ENCODE measurements around the gene KCNN3.

KCNN3 gene

DNA sequence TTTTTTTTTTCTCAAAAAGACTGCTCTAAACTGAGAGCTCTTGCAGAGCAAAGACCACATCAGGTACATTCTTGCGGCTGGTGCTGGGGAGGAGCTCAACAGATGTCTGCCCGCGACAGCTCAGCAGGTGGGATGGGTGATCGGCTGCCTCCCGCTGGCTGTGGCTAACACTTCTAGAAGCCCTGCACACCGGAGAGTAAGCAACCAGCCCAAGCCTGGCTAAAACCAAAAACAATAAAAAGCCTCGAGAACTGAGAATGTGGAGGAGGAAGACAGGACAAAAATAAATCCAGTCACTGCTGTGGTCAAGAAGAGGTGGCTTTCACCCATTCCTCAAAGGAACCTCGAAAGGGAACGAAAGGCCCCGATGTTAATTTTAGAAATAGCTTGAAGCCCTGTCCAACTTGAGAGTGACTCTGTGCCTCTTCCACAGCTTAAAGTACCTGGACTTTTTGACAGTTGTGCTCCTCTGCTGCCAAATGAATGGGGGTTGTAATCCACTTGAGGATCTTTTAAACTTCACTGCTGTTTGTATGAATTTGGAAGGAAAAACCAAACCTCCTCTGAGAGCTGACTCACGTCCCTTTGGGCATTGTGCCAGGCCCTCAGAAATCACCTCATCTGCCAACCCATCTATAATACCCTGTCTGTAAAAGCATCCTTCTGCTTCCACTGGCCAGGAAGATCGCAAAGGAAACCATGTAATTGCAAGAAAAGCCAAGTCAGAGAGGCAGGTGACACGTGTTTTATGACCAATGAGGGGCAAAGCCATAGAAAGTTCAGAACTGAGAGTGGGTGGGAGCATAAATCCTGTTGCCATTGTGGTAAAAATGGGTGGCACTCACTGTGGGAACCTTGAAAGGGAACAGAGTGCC, 78.6 kb downstream of the KCNN3 start:
- DNase-seq = peak; percentile 87 to 89

DNA sequence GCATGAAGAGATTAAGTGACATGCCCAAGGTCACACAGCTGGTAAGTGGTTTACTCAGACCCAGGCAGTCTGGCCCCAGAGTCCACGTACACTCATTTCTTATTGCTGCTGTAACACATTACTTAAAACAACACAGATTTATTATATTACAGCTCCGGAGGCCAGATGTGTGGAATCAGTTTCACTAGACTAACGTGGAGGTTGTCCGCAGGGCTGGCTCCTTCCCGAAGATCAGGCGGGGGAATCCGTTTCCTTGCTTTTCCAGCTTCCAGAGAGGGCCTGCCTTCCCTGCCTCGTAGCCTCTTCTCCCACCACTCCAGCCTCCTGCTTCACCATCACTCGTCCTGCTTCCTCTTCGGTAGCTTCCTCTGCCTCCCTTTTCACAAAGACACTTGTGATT, 81.2 kb downstream of the KCNN3 start:
- DNase-seq = no peak

DNA sequence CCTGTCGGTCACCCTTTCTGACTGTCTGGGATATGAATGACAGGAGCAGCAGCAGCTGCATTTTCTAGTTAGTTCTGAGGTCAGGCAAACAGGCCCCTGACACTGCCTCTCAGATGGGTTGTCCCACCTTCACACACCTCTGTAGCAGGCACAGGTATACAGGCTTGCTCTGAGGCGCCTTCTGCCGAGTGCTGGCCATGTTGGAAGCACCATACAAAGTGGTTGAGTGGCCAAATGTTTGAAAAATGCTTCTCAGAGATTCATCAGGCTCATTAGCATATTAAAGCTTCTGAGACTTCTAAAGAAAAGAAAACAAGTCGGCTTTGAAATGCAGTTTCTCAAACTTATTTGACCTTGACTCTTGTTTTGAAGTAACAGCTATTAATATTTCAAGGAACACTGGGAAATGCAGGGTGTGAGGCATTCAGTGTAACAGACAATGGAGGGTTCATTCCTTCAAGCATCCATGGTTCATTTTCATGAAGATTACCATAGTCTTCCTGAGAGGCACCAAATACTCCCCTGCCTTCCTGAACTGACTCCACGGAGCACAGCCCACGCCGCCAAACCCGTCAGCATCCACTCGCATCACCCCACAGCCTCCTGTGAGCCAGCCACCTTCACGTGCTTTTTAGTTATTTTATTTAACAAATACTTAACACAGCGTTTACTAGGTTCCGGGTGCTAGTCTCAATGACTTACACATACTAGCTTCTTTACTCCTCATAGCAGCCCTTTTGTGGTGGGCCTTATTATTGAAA, 81.8 kb downstream of the KCNN3 start:
- no peak for DNase-seq

DNA sequence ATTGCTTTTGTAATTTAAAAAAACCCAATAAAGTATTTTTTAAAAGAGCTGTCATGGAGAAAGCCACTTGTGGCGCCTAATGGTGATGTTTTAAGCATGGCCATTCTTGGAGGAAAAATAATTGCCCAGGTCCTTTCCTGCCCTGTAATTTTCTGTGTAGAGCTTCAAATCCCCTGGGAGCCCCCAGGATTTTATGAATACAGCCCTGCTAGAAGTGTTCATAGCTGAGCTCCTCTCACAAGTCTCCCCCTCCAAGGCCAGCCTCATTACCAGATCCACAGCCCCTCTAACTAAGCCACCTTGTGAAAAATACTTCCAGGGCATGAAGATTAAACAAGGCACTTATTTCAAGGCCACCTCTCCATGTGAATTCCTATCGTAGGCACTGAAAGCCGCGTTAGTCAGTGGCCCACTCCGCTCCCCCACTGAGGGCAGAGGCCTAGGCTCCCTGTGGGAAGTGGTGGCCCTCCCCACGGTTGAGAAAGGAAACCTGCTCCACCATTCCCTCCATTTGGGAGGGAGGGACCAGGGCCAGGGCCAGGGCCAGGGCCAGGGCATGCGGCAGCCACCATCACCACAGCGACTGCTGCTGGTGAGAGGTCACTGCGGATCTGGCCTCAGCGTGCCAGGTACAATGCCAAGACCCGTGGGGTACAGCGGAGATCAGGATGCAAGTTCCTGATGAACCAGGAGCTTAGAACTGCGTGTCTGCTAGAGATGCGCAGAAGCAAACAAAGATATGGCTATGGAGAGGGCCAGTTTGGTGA, 83.1 kb downstream of the KCNN3 start:
- DNase-seq = peak in 1 of 2 experiments; percentile 9

DNA sequence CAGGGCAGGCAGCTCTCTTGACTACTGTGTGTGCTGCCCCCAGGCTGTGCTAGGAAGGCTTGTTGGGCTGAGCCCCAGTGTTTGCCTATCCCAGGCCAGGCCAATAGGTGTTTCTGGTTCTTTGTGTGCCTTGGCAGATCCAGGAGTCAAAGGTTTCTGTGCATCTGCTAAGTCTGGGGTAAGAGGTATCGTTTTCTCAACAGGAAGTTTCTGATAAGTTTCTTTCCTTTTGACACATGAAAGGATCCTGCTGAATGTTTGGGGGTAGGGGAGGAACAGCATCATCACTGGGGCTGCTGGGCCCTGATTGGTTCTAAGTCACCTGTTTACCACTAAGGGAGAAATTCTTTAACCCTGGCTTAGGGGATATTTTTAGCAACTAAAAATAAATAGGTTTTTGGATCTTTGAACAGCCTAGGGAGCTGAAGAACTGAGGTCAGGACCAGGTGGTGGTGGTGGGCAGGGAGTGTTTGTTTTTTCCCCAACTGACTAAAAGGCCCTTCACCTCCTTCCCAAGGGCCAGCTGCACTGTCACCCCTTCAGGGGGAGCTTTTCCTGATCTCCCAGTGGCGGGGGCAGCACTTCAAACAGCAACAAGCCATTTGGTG, 85.1 kb downstream of the KCNN3 start:
- DNase-seq = peak in 1 of 2 experiments; percentile 19

DNA sequence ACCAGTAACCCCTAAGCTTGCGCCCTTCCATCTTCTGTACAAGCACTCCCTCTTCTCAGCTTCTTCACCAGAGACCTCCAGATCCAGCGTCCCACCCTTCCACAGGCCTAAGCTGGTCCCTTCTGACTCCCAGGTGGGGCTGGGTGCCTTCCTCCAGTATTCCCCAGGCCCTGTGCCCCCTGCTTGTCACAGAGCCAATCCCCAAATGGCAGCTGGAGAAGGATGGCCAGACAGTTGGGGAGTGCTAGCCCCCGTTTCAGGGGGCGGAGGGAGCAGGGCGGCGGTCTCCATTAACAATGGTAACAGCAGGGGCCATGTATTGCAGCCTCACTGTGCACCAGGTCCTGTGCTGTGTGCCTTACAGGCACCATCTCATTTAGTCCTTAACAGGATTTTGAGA, 85.7 kb downstream of the KCNN3 start:
- no peak for DNase-seq

DNA sequence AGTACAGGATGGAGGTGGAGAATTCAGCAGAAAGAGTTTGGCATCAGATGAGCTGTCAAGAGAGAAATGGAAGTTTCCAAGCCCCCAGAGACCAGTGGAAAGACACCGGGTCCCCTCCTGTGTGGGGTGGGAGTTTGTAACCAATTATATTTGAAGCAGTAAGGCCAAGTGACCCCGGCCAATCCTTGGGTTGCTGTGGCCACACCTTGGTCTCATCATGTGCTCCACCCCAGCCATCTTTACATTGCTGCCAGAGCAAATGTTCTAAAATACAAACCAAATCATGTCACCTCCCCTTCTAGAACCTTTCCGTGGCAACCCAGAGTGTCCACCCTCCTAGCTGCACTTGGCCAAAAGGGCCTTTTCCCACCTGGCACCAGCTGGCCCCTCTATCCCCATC, 86.1 kb downstream of the KCNN3 start:
- DNase-seq = no peak

DNA sequence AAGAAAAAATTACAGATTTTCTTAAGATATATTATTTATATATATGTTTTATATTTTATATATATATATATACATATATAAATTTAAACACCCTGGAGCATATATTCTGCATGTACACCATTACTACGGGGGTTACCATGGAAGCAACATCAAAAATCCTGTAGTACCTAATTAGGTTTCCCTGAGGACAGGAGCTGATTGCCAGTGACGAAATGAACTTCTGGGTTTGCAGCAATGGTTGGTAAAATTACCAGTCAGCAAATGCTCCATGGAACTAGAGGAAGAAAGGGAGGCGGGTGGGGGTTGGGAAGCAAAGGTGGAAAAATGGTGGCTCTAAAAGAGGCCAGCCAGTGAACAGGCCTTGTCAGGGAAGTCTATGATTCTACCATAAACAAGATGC, 89.5 kb downstream of the KCNN3 start:
- DNase-seq = no peak

DNA sequence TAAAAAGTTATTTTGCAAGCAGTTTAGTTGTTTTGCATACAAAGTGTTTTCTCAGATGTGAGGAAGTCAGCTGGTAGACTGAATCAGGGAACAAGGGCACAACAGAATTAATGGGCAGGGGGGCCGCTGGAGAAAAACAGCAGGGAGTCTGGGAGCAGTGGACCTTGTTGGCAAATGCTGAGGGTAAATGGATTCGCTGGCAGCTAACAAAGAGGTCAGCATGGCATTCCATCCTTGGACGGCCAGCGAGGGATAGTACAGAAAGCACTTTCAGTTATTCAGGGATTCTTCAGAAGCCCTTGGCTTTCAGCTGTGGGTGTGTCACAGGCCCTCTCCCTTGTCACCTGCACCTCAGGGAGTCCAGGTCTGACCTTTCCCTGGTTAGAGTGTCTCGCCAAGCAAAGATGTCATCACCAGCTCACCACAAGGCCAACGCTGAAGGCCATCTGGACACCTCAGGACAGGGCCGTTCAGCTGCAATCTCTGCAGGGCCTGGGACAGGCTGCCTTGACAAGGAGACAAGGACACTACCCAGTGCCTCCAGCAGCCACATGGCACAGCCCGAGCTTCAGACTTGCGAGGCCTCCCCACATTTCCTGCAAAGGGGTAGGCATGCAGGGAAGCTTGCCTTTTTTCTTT, 90.4 kb downstream of the KCNN3 start:
- no peak for DNase-seq

DNA sequence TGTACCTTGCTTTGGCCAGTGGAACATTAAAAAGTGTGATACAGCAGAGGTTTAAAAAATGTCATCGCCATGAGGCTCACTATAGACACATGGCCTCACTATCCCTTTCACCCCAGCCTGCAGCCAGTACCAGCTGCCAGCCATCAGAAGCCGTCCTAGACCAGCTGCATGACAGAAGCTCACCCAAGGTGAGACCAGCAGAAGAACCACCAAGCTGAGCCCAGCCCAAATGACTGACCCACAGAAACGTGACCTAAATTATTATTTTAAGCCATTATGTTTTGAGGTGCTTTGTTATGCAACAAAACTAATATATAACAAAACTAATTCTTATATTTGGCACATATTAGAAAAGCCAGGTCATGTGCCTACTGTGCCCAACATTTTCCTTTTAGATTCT, 91.1 kb downstream of the KCNN3 start:
- DNase-seq = no peak

DNA sequence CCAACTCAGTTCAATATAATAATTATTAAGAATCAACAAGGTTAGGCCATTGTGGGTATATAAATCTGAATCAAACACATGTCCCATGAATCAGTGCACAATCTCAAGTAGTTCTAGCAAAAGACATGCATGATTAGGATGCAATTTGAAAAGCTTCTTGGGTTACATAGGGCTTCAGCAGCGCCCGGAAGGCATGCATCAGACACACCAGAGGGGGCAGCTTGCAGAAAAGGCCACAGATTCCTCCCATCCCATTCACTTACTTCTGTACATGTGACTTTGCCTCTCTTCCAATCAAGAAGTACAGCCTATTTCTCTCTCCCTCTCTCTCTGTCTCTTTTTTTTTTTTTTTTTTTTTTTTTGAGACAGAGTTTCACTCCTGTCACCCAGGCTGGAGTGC, 91.8 kb downstream of the KCNN3 start:
- DNase-seq = peak in 1 of 2 experiments; percentile 13

DNA sequence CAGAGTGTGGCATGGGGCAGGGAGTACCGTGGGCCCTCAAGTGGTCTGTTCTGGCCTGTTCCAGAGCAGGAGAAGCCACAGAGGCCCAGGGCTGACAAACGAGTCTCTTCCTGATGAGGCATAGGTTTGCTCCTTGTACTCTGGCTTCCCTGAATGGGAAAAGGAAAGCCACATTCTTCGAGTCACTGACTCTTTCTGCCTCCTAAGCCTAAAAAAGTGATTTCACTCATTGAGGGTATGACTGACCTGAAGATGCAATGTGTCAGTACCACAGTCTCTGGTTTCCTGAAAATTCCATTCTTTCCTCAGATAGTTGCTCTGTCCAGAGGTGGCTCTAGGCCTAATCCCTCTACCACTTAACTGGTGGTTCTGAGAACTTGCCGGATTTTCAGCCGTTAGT, 92.3 kb downstream of the KCNN3 start:
- no peak for DNase-seq

DNA sequence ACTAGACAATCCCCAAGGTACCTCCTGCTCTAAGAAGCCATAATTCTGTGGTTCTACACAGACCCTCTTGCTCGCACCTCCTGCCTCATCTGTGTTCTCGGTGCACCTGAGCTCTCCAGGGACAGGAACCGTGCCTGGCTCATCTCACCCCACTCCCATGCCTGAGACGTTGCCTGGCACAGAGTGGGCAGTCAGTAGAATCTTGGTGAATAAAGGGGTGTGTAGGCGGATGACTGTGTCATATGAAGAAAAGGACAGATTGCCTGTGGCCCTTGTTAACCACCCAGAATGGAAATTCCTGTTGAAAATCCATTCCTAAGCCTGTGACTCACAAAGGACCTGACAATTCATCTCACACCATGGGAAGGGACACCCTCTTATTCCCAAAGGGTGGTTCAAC, 92.9 kb downstream of the KCNN3 start:
- no peak for DNase-seq

DNA sequence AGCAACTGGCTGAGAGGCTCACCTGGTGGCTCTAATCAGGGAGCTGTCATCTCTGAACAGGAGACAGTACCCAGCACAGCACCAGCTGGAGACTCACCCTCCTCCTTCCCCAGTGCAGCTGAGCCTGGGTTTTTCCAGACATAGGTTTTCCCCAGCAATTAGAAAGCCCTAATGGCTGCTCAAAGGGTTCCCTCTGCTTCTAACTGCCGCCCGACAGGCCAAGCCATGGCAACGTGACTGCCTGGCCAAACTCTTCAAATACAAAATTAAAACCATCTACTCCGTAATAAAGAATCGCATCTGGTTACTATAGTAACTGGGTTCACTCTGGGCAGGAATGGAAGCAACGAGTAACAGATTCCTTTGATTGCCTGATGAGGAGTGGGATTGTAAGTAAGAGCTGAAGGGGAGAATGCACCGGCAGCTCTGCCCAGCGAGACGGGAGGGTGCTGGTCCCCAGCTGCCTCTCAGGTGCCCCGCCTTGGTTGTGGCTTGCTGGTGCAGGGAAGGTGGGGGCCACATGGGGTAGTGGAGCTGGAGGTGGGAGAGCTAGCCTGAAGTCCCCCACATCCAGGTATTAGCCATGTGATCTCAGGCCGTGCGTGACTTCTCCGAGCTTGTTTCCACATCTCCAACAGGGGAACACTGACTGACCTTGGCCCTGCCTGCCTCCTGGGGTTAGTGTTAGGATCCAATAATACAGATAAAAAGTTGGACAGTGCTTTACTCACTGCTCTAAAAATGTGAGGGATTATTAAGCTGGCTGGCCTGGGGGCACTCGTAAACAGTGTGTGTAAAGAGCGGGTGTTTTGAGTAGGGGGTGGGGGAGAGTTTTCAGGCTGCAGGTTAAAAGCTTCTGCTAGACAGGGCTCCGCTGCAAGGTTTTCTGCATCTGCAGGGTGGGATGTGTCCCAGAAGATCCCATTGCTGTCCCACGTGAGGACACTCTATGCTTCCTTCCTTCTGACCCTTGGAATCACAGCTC, 94.2 kb downstream of the KCNN3 start:
- peak in 1 of 2 experiments; percentile 42 for DNase-seq

DNA sequence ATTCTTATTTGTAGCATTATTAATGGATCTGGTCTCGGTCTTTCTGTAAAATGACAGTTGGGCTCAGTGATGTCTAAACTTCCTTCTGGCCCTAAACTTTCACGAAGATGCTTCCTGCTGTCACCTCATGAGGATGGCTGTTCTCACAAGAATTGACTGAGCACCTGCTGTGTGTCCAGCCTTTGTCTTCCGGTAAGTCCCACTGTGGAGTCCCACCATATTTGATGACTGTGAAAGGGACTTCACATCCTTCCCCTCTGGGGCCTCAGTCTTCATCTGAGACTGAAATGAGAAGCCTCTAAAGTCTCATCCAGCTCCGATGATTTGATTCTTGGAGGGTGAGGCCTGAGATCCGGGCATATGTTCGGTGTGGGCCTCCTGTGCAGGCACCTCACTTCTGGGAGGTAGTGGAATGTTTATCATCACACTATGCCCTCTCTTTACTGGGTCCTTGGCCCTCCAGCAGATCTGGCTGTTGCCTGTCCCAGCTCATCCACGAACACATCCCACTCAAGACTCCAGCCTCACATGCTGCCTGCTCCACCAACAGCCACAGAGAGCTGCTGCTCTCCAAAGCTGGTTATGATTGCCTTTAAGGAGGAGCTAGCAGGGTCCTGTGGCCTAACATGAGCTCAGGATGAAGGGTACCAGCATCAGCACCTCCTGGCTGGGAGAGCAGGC, 95.8 kb downstream of the KCNN3 start:
- no peak for DNase-seq

DNA sequence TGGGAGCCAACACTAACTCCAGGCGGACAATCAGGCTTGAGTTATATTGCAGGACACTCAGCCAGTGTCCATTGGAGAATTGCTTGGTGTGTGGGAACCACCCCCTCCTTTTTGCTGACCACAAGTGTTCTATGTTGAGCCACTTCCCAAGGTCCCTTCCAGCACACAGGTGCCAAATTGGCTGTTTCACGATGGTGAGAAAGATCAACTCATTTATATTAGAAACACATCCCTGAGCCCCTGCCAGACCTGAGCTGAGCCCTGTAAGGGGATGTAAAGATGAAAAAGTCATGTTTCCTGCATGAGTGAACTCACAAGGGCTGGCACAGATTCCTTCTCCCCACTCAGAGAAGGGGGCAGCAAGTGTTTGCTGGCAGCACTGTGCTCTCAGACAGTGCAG, 96.5 kb downstream of the KCNN3 start:
- DNase-seq = peak; percentile 35 to 60

DNA sequence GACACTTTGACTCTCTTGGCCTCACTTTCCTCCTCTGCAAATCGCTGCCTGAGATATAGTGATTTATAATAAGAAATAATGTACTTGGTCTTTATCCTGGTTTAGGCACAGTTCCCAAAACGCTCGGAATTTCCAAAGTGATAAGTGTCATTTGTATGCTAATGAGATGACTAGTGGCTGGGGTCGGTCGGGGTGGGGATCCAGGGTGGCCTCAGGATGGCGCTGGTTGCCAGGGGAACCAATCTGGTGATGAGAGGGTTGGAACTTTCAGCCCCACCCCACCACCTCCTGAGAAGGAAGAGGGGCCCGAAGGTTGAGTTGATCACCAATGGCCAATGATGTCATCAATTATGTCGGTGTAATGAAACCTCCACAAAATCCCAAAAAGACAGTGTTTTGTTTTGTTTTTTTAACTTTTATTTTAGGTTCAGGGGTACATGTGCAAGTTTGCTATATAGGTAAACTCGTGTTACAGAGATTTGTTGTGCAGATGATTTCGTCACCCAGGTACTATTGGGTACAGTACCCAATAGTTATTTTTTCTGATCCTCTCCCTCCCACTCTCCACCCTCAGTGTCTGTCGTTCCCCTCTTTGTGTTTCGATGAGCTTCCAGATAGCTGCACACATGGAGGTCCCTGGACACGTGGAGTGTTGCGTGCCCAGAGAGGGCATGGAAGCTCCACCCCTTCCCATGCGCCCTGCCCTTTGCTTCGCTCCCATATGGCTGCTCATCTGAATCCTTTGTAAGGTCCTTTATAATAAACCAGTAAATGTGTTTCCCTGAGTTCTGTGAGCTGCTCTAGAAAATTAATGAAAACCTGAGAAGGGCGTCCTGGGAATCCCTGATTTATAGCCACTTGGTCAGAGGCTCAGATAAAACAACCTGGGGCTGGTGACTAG, 97.2 kb downstream of the KCNN3 start:
- DNase-seq = peak in 1 of 2 experiments; percentile 31

DNA sequence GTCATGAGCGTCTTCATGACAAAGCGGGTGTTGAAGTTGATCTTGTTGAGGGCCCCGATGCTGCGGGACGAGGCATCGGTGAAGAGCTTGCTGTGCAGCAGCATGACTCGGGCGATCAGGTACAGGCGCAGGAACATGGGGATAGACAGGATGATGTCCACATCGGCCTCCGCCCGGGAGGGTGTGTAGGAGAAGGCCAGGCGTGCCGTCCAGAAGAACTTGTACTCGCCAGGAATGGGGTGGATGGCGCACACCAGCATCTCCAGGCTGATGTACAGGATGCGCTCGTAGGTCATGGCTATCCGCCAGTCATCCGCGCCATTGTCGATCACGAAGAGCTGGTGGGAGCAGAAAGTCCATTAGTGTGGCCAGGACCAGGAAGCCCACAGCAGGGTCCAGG, 98.0 kb downstream of the KCNN3 start:
- DNase-seq = no peak

DNA sequence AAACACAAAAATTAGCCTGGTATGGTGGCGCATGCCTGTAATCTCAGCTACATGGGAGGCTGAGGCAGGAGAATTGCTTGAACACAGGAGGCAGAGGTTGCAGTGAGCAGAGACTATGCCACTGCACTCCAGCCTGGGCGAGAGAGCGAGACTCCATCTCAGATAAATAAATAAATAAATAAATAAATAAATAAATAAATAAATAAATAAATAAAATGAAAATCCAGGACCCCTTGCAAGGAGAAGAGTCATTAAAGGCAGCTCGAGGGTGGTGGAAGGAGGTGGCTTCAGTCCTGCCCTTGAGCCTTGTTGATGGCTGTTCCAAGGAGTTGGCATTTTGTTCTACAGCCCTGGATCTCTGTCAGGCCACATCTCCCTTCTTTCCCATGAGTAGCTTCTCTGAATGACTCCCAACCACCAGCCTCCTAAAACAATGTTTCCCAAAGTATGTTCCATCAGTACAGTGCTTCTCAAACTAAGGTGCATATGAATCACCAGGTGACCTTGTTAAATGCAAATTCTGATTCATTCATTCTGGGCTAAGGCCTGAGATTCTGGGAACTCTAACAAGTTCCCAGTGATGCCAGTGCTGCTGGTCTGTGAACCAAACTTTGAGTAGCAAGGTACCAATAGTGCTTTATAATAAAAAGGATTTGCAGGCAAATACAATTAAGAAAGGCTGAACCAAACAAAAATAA, 99.0 kb downstream of the KCNN3 start:
- no peak for DNase-seq
